GM12875 (cell line): Measurements from ENCODE around the gene SIRPB2.

ENCODE experiments used
- H3K4me3 ChIP-seq: one replicate; pipeline ENCODE4 v1.5.1; 2011; ENCODE audit warnings: low read depth, low read length, control low read depth
- CTCF ChIP-seq: IDR thresholded peaks from 2 replicates; pipeline ENCODE4 v1.5.1; 2011; ENCODE audit warnings: low read depth, mild to moderate bottlenecking, control low read depth, inconsistent platforms, low read length, moderate library complexity, borderline replicate concordance; ENCODE audit not compliant: insufficient read depth

SIRPB2 gene

GRCh38 chr20:1443085-1443484, 48.1 kb downstream of the SIRPB2 start:
- H3K4me3 ChIP-seq, result no peak overlapping the region
- no peak for TF ChIP-seq CTCF

GRCh38 chr20:1442304-1442703, 48.9 kb downstream of the SIRPB2 start:
- H3K4me3 ChIP-seq, result no peak overlapping the region
- TF ChIP-seq CTCF, result no peak

- no peak overlapping the region for H3K4me3 ChIP-seq
- TF ChIP-seq CTCF, result no peak
Observed at GRCh38 chr20:1441133-1441532, 50.1 kb downstream of the SIRPB2 start.

GRCh38 chr20:1440024-1440423, 51.2 kb downstream of the SIRPB2 start:
- TF ChIP-seq CTCF, result peak; percentile 33; the same call in 1 of the 2 replicates
- no peak overlapping the region for H3K4me3 ChIP-seq

GRCh38 chr20:1438361-1438760, 52.9 kb downstream of the SIRPB2 start:
- TF ChIP-seq CTCF, result no peak
- no peak overlapping the region for H3K4me3 ChIP-seq

GRCh38 chr20:1437235-1437904, 53.9 kb downstream of the SIRPB2 start:
- H3K4me3 ChIP-seq, result no peak overlapping the region
- peak; percentile 77 for TF ChIP-seq CTCF

GRCh38 chr20:1436263-1436662, 55.0 kb downstream of the SIRPB2 start:
- TF ChIP-seq CTCF, result no peak
- H3K4me3 ChIP-seq, result no peak overlapping the region
